ENCODE measurements around the gene PEX6. TPM values are rescaled to one million over a fixed set of nuclear protein-coding genes. Genes with fewer than 3 reads are reported as not detected.

Gene PEX6
- total and polyA plus RNA-seq, 2 of the 13 experiments (the other 11 are each of a cell fraction or from before 2014, with no cell fraction given), result 5.1 to 6.7 TPM

DNA sequence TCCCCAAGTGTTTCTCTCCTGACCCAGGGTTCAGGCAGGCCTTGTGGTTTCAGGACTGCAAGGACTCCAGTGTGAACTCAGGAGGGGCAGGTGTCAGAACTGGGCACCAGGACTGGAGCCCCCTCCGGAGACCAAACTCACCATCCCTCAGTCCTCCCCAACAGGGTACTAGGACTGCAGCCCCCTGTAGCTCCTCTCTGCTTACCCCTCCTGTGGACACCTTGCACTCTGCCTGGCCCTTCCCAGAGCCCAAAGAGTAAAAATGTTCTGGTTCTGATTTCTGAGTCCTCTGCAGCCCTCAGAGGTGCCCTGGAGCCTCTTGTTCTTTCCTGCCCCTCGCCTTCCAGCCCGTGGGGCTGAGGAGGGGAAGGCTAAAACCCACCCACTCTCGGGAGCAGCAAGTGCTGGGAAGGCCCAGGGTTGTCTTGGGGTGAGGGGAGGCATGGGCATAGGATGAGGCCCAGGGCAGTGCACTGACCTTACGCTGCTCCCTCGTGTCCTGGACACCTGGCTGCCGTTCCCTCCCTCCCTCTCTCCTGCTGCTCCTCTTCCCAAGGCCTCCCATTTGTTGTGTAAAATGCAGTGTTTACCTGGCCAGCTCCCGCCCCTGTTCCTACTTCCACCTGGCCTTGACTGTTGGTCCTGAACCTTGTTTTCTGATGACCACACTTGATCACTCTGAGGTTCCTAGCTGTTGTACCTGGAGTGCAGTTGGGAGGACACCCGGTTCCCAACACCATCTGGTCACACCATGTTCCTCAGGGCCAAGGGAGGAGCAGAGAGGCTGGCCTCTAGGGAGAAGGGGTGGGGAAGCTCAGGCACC is 39.8 kb downstream of the PEX6 start (continued):
- TF ChIP-seq, protein P1, sequence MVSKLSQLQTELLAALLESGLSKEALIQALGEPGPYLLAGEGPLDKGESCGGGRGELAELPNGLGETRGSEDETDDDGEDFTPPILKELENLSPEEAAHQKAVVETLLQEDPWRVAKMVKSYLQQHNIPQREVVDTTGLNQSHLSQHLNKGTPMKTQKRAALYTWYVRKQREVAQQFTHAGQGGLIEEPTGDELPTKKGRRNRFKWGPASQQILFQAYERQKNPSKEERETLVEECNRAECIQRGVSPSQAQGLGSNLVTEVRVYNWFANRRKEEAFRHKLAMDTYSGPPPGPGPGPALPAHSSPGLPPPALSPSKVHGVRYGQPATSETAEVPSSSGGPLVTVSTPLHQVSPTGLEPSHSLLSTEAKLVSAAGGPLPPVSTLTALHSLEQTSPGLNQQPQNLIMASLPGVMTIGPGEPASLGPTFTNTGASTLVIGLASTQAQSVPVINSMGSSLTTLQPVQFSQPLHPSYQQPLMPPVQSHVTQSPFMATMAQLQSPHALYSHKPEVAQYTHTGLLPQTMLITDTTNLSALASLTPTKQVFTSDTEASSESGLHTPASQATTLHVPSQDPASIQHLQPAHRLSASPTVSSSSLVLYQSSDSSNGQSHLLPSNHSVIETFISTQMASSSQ (IDR thresholded peaks at IDR 0.05; ENCODE audit: low read depth), result no peak
- TF ChIP-seq, protein P1 (CRISPR knock-in tag; IDR thresholded peaks at IDR 0.05; ENCODE audit: borderline replicate concordance), result no peak; the same call in none of the 2 replicates
- TF ChIP-seq RELA (CRISPR knock-in tag; IDR thresholded peaks at IDR 0.05) (no peak), RFX5 (IDR thresholded peaks at IDR 0.05; ENCODE audit: low read depth, low read length) (no peak), ZNF724P (CRISPR knock-in tag; IDR thresholded peaks at IDR 0.05; ENCODE audit: borderline replicate concordance) (no peak)
- TF ChIP-seq, protein P2, sequence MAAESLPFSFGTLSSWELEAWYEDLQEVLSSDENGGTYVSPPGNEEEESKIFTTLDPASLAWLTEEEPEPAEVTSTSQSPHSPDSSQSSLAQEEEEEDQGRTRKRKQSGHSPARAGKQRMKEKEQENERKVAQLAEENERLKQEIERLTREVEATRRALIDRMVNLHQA (CRISPR knock-in tag; IDR thresholded peaks at IDR 0.05), result no peak

DNA sequence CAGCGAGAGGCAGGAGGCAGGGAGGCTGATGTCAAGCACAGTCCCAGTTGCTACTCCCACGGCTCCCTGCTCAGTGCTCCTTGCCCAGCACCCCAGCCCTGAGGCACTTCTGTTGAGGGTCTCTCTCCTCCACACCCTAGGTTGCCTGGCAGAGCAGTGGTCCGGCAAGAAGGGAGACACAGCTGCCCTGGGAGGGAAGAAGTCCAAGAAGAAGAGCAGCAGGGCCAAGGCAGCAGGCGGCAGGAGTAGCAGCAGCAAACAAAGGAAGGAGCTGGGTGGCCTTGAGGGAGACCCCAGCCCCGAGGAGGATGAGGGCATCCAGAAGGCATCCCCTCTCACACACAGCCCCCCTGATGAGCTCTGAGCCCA is 40.6 kb downstream of the PEX6 start:
- Histone ChIP-seq H3K4me1 (ENCODE audit: insufficient read depth, low read length) (peaks cover 65% of the 10 kb centered on the region), H3K27me3 (ENCODE audit: control insufficient read depth in 1 of 2, insufficient read depth in 2 of 2, low read length in 2 of 2) (no peaks in the 10 kb centered on the region), H3K4me2 (ENCODE audit: low read depth, low read length) (no peak overlapping the region), H3K79me2 (ENCODE audit: insufficient read depth, low read length) (peaks cover 6% of the 10 kb centered on the region), H4K20me1 (ENCODE audit: insufficient read depth, low read length) (no peaks in the 10 kb centered on the region), H3K4me3 (replicated peaks in 1 of 3; ENCODE audit: insufficient read depth in 1 of 3, low read depth in 2 of 3, low read length in 3 of 3) (no peak overlapping the region), H3K9ac (ENCODE audit: insufficient read depth, low read depth, low read length) (no peak overlapping the region), H3K36me3 (replicated peaks in 1 of 2; ENCODE audit: control insufficient read depth in 1 of 2, insufficient read depth in 2 of 2, low read length in 2 of 2) (peaks cover 13 to 41% of the 10 kb centered on the region in 2 experiments), H3K9me3 (ENCODE audit: low read length) (no peaks in the 10 kb centered on the region), H2AFZ (ENCODE audit: low read length) (no peak overlapping the region), H3K27ac (ENCODE audit: extremely low read length, insufficient read depth, low read length) (peak overlapping the region; percentile 81)
- POLR2A ChIA-PET, result interaction anchor here (1.0 to 5.0 kb wide), 9 partner anchors 9 to 59 kb away, joined by 3 to 56 read pairs (median 6); partner anchors contain the start of genes CNPY3, GNMT, PEX6 and PPP2R5D
- intact Hi-C loops (cut with micrococcal nuclease; ENCODE audit: unreplicated experiment) (loop anchor here (5.0 kb wide), 1 partner anchor 36 kb away; no protein-coding TSS in a partner anchor), in situ Hi-C loops (cut with HindIII; ENCODE audit: extremely low pct_ligation_motif_present, low pct_unique_long_range_greater_than_20kb) (no loop called here)
- CTCF ChIA-PET (ENCODE audit: low intra/inter-chr PET ratio, low total read pairs), result interaction anchor here (1.2 kb wide), 1 partner anchor 25 kb away, joined by 3 read pairs; no protein-coding TSS in a partner anchor
- no TSS peak for BruUV-seq (replicated peaks)
- WGBS (ENCODE audit: low lambda C conversion rate), result 87% methylated on average over 5 of the region's 5 CpGs
- ATAC-seq (no peak), DNase-seq (ENCODE audit: low spot score) (no peak), FAIRE-seq (no peak)
- TF ChIP-seq, protein P3, sequence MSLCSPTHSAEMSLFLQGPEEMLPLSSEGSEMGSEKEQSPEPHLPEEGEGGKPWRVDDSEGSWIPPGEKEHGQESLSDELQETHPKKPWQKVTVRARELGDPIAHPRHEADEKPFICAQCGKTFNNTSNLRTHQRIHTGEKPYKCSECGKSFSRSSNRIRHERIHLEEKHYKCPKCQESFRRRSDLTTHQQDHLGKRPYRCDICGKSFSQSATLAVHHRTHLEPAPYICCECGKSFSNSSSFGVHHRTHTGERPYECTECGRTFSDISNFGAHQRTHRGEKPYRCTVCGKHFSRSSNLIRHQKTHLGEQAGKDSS (CRISPR knock-in tag; IDR thresholded peaks at IDR 0.05; ENCODE audit: borderline replicate concordance, low read depth), result peak; percentile 86
- no peak for TF ChIP-seq ADNP (CRISPR knock-in tag; IDR thresholded peaks at IDR 0.05)
- TF ChIP-seq JUND (CRISPR knock-in tag; IDR thresholded peaks at IDR 0.05), result no peak
- peak; percentile 72; the same call in 1 of the 2 replicates for TF ChIP-seq ZNF33B (CRISPR knock-in tag; IDR thresholded peaks at IDR 0.05)
- no peak for TF ChIP-seq TBP (CRISPR knock-in tag; IDR thresholded peaks at IDR 0.05)
- no peak for TF ChIP-seq TMF1 (CRISPR knock-in tag; IDR thresholded peaks at IDR 0.05; ENCODE audit: low read depth)
- TF ChIP-seq MYNN (CRISPR knock-in tag; IDR thresholded peaks at IDR 0.05; ENCODE audit: low read depth), result no peak
- TF ChIP-seq, protein P4, sequence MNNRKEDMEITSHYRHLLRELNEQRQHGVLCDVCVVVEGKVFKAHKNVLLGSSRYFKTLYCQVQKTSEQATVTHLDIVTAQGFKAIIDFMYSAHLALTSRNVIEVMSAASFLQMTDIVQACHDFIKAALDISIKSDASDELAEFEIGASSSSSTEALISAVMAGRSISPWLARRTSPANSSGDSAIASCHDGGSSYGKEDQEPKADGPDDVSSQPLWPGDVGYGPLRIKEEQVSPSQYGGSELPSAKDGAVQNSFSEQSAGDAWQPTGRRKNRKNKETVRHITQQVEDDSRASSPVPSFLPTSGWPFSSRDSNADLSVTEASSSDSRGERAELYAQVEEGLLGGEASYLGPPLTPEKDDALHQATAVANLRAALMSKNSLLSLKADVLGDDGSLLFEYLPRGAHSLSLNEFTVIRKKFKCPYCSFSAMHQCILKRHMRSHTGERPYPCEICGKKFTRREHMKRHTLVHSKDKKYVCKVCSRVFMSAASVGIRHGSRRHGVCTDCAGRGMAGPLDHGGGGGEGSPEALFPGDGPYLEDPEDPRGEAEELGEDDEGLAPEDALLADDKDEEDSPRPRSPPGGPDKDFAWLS (CRISPR knock-in tag; IDR thresholded peaks at IDR 0.05; ENCODE audit: borderline replicate concordance), result no peak
- TF ChIP-seq POGZ (CRISPR knock-in tag; IDR thresholded peaks at IDR 0.05), result no peak
- no peak for TF ChIP-seq SMYD3 (CRISPR knock-in tag; IDR thresholded peaks at IDR 0.05)

Data from HepG2 (cell line).